ENCODE measurements around the gene DTL.
"Not testable (repeated sequence)": the region's sequence is repeated elsewhere in the genome, so short reads cannot be mapped to it uniquely, and the experiment has no call there.

The DTL gene

GRCh38 chr1:212024469-212025149 is 10.9 kb upstream of the DTL start:
- no peak for DNase-seq (ENCODE audit: low read depth)
- no peak for TF ChIP-seq CTCF (IDR thresholded peaks at IDR 0.05; ENCODE audit: control insufficient read depth, extremely low read depth, insufficient read depth)
- H3K4me3 ChIP-seq (ENCODE audit: low read depth, low read length): no peak overlapping the region

GRCh38 chr1:212027727-212028126 is 7.8 kb upstream of the DTL start:
- not testable (repeated sequence) for H3K4me3 ChIP-seq (ENCODE audit: low read depth, low read length); DNase-seq (ENCODE audit: low read depth)

- no peak overlapping the region for H3K4me3 ChIP-seq (ENCODE audit: low read depth, low read length)
- no peak for TF ChIP-seq CTCF (IDR thresholded peaks at IDR 0.05; ENCODE audit: control insufficient read depth, extremely low read depth, insufficient read depth)
- DNase-seq (ENCODE audit: low read depth): no peak
These were observed 4.5 kb upstream of the DTL start for GRCh38 chr1:212030936-212031528.

GRCh38 chr1:212034516-212035122 is 929 bp upstream of the DTL start:
- no peak for DNase-seq (ENCODE audit: low read depth)
- no peak for TF ChIP-seq CTCF (IDR thresholded peaks at IDR 0.05; ENCODE audit: control insufficient read depth, extremely low read depth, insufficient read depth)
- peak overlapping the region; percentile 95 for H3K4me3 ChIP-seq (ENCODE audit: low read depth, low read length)

- DNase-seq (ENCODE audit: low read depth): no peak
- TF ChIP-seq CTCF (IDR thresholded peaks at IDR 0.05; ENCODE audit: control insufficient read depth, extremely low read depth, insufficient read depth): no peak
- peak overlapping the region; percentile 95 for H3K4me3 ChIP-seq (ENCODE audit: low read depth, low read length)
These were observed 472 bp downstream of the DTL start for GRCh38 chr1:212035835-212036605.

GRCh38 chr1:212037900-212038299 is 2.4 kb downstream of the DTL start:
- TF ChIP-seq CTCF (IDR thresholded peaks at IDR 0.05; ENCODE audit: control insufficient read depth, extremely low read depth, insufficient read depth): no peak
- no peak for DNase-seq (ENCODE audit: low read depth)
- no peak overlapping the region for H3K4me3 ChIP-seq (ENCODE audit: low read depth, low read length)

- H3K4me3 ChIP-seq (ENCODE audit: low read depth, low read length): no peak overlapping the region
These were observed 4.1 kb downstream of the DTL start for GRCh38 chr1:212039622-212040021.

More at GRCh38 chr1:212039622-212040021, 4.1 kb downstream of the DTL start:
- no peak for TF ChIP-seq CTCF (IDR thresholded peaks at IDR 0.05; ENCODE audit: control insufficient read depth, extremely low read depth, insufficient read depth)
- DNase-seq (ENCODE audit: low read depth): no peak

Measured in LNCaP clone FGC (cell line).